NCI-H2227 treated with DMSO at 0.1 percent for 48 hours (cell line): ENCODE data around the gene SIAH1.
A peak's percentile ranks its signal among the peaks of the same experiment; 100 is the strongest.
"Not testable (repeated sequence)": the region's sequence is repeated elsewhere in the genome, so short reads cannot be mapped to it uniquely, and the experiment has no call there.

Source experiments
- DNase-seq: peaks from one replicate; lab custom pipeline; 2025; lab: John Stamatoyannopoulos, UW

The SIAH1 gene

DNA sequence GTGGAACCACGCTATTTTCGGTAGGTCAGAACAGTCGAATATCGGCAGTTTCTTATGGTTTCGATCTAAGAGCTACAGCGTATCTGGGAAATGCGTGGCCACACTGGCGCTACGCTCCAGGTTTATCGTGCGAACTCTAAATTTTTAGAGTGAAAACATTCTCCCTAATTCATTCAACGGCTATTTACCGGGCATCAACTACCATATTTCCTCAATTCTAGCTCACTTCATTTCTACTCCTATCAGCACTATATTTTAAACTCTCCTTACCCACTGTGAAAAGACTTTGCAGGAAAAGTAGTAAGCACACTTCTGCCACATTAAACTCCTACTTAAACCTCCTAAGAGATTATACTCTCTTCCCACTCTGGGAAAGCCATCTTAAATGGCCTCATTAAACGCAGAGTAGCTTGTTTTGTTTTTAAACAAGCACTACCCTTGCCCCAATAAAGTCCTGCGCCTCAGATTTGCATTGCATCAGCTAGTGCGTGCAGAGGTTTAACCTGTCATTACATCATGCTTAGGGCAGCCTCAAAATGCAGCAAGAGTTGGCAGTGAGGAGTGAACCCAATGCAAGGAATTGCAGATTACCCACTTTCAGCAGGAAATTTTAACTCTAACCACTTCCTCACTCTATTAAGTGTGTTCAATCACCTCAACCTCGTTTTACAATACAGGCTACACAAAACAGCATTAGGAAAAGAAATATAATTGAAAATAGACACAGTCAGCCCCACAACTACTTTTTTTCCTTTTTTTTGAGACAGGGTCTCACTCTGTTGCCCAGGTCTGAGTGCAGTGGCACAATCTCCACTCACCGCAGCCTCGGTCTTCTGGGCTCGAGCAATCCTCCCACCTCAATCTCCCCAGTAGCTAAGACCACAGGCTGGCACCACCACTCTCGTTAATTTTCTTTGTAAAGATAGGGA lies 18.8 kb downstream of the SIAH1 start:
- peak; percentile 71 for DNase-seq

DNA sequence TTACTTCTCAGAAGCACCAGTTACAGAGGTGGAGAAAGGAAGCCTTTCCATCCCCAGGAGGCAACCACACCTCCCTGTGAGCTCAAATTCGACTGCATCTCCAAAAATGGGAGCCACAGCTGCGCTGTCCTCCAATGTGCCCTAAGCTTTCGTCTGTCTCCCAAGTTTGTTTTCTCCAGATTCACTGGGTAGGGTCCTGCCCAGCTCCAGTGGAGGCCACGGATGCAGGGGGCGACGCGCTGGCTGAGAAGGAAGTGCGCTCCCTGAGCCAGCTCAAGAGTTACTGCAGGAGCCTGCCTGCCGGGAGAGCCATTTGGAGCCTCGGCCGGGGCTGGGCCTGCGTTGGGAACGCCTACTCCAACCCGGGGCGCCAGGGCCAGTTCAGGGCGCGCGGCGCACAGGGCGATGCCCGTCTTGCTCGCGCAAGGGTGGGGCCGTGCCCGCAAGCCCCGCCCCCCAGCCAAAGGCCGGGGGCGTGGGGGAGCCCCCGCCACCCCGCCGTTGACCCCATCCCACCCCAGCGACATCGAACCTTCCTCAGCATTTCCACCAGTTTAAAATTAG lies 19.5 kb downstream of the SIAH1 start:
- DNase-seq, result peak; percentile 76

DNA sequence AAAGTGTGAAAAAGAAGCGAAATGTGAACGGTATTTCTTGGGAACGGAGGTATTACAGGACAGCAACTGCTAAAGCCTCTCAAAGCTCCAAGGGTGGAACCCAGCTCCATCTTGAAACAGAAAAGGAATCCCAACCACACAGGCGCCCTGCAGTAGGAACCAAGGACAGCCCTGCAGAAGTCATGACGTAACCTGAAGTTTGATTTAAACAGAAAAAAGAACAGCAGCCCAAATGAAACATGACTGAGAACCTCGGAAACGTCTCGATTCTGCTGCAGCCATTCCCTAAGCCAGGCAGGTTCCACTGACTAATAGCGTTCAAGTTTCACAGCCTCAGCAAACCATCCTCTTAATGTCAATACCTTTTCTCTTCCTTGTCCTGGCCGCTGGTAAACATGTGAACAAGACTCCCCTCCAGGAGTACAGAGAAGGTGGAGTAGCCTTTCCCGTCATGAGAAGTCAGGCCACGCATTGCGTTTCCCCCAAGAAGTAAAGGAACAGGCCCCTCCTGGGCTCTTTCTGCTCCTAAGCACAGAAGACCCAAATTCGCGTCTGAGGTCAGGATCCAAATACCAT lies 20.1 kb downstream of the SIAH1 start:
- peak; percentile 28 for DNase-seq

DNA sequence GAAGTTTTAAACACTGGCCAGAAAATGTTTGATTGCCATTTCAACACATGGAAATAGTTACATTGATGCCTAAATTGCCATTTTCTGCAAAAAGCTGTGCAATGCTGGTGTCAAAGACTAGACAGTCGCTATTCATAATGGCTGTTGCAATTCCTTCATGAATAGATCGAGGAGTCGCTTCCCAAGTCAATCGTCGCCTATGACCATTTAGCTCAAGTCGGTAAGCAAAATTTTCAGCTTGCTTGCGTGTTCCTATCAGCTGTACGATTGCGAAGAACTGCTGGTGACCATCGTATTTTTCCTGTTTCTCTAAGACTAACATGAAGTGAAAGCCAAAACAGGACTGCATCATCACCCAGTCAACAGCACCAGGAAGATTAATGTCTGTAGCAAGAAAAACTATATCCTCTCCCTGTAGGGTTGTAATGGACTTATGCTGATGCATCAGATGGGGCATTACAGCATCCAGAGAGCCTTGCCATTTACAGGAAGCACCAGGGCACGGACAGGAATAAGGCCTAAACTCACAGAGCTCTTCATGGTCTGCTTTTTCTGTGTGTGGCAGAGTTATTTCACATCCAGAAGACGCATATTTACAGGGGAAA lies 23.6 kb downstream of the SIAH1 start:
- DNase-seq, result no peak

DNA sequence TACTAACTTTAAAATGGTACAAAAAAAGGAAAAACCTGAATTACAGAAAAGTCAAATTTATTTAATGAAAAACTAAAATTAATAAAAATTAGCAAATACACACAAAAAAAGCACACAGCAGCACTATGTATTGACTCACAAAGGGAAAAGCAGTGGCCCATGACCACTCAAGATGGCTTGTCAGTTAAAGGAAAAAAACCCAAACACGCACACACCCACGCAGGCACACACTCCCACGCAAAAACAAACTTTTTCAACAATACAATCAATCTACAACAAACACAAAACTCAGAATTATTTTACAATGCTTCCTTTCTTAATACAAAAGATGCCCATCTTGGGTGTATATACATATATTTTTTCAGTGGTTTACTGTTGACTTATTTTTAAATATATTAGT lies 24.2 kb downstream of the SIAH1 start:
- DNase-seq, result no peak

DNA sequence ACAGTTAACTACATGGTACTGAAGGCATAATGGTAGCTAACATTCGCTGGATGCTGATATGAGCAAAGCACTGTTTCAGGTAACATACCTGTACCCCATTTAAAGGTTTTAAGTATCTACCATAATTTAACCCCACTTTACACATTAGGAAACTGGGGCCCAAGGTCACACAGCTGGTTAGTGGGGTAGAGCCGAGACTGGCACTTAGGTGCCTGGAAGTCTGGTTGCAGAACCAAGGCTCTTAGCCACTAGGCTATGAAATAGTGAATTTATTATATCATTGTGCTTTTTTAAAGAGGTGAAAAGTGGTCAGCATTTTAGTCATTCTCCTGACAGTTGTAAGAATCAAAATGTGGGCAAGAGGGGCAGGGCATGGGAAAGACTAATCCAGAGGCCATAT lies 25.2 kb downstream of the SIAH1 start:
- peak; percentile 6 for DNase-seq

DNA sequence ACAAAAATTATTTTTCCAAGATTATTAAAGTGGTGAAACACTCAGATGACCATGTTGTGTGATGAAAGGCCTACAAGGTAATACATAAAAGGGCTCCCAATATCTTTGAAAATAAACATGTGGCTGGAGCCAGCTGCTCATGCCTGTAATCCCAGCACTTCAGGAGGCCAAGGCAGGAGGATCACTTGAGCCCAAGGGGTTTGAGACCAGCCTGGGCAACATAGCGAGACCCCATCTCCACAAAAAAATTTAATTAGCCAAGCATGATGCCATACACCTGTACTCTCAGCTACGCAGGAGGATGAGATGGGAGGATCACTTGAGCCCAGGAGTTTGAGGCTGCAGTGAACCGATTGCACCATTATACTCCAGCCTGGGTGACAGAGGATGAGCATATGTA lies 26.8 kb downstream of the SIAH1 start:
- DNase-seq, result no peak

DNA sequence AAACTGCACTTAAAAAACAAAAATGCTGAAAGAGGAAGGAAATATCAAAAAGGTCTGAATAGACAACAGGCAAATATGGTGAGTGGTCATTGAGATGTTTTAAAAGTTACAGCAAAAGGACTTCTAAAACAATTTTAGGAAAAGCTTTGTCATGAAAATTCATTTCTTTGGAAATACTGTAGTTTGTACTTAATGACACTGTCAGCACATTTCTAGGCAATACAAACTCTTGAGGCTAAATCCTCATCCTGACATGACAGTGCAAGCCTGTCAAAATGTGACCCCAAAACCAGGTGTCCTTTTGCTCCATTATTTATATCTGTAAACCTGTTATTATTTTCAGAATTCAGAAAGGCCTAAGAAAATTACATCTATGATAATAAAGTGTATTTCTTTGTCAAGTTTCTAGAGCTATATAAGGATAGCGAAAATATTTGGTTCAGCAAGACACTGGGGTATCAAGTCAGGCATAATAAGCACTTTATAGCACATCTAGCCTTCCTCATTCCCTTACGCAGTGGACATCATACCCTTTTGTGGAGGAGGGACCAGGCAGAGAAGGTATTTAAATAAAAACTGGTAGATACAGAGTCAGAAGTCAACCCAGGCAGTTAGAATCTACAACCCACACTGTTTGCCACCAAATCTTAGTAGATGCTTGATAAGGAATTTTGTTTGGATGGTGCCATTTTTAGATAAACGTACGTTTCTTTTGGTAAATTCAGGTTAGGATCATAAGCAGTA lies 28.4 kb downstream of the SIAH1 start:
- no peak for DNase-seq

DNA sequence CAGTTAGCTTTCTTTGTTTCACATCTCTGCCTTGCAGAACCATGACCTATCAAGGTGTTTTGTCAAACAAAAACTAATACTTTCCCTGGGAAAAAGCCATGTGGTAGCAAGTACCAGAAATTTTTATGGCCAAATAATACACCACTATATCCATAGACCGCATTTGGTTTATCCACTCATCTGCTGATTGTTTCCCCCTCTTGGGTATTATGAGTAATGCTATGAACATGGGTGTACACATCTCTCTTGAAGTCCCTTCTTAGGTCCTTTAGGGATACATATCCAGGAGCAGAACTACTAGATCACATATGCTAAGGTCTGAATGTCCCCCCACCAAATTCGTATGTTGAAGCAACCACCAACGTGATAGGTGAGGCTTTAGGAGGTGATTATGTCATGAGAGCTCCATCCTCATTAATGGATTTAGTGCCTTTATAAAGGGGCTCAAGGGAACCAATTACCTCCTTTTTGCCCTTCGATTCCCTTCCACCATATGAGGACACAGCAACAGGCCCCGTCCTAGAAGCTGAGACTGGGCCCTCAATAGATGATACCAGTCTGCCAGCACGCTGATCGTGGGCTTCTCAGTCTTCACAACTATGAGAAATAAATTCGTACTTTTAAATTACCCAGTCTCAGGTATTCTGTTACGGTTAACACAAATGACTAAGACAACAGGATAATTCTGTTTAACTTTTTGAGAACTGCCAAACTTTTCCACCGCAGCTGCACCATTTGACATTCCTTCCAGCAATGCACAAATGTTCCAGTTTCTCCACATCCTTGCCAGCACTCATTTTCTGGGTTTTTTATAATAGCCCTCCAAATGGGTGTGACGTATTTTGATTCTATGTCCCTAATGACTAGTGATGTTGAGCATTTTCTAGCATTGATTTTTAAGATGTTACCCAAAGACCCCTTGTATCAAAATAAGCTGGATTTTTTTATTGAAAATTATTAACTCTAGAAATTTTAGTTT lies 30.0 kb downstream of the SIAH1 start:
- DNase-seq, result no peak

DNA sequence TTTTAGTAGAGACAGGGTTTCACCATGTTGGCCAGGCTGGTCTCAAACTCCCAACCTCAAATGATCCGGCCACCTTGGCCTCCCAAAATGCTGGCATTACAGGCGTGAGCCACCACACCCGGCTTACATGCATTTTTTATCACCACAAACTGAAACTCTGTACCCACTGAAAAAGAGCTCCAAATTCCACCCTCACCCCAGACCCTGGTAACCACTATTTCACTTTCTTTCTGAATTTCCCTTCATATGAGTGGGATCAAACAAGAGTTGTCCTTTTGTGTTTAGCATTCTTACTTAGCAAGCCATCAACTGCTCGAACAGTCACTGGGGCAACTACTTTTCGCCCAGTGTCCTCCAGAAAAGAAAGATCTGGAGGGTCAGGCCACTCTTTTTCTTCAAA lies 30.8 kb downstream of the SIAH1 start:
- not testable (repeated sequence) for DNase-seq

DNA sequence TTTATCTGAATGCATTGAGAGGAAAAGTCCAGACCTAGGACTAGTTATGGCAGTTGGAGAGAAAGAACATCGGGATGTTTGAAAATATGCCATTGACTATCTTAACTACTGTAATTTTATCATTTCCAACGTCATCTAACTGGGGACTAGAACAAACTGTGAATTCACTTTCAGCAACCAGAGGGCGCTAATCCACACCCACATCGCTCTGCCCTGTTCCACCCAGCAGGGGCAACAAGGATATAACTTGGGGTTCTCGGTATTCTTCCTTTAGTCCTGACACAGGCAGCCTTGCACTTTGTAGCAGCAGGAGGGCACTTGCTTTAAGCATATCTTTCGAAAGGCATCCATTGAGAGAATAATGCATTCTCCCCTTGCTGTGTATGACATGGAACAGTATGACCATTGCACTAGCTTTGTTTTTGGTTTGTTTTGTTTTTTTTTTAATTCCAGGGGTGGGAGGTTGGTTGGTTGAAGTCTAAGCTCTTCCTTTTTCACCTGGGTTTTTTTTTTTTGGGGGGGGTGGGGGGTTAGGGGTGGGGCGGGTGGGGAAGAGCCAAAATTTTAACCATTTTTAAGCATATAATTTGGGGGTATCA lies 31.5 kb downstream of the SIAH1 start:
- DNase-seq, result peak; percentile 20

DNA sequence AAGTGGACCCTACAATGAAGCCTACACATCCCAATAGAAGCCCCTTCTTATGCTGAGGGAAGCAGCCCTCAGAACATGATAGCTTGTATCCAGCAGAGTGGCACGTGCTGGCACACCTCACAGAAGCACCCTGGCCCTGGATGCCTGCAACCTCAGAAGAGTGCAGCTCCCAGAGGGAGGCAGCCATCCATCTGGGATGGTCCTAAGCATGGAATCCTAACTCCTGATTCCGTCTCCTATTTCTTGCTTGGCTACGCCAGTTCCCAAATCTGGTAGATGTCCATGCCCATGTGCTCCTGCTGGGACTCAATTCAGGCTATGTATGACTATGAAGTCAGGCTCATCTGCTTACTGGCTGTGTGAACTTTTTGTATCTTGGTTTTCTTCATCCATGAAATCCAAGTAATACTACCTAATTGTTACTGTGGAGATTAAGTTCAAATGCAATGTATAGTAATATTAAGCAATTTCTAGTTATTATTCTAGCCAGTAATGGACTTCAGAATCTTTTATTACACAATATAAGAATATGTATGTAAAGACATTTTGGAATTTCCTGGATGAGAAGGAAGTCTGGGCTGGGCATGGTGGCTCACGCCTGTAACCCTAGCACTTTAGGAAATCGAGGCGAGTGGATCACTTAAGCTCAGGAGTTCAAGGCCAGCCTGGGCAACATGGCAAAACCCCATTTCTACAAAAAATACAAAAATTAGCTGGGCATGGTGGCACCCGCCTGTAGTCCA lies 32.4 kb downstream of the SIAH1 start:
- DNase-seq, result no peak

DNA sequence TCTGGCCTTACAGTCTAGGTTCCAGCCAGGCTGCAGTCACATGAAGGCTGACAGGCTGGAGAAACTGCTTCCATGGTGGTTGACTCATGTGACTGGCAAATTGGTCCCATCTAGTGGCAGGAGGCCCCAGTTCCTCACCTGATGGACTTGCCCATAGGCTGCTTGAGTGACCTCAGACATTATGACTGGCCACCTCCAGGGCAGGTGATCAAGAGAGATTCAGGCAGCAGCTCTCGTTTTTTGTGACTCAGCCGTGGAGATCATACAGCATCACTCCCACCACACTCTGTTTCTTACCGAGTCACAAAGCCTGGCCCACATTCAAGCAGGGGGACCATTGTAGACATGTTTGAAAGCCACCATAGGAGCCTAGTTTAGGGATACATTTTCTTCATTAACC lies 34.5 kb downstream of the SIAH1 start:
- no peak for DNase-seq

DNA sequence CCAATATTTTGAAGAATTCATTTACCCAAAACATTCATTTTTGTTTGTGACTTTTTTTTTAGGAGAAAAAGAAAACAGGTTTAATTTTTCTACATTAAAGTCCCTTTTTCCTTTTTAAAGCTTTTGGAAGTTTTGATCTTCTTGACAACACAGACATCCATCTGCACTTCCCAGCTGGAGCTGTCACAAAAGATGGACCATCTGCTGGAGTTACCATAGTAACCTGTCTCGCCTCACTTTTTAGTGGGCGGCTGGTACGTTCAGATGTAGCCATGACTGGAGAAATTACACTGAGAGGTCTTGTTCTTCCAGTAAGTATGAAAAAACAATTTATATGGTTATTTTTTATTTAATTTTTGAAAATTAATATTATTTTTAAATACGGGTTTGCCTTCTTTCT lies 37.2 kb downstream of the SIAH1 start:
- DNase-seq, result peak; percentile 24

DNA sequence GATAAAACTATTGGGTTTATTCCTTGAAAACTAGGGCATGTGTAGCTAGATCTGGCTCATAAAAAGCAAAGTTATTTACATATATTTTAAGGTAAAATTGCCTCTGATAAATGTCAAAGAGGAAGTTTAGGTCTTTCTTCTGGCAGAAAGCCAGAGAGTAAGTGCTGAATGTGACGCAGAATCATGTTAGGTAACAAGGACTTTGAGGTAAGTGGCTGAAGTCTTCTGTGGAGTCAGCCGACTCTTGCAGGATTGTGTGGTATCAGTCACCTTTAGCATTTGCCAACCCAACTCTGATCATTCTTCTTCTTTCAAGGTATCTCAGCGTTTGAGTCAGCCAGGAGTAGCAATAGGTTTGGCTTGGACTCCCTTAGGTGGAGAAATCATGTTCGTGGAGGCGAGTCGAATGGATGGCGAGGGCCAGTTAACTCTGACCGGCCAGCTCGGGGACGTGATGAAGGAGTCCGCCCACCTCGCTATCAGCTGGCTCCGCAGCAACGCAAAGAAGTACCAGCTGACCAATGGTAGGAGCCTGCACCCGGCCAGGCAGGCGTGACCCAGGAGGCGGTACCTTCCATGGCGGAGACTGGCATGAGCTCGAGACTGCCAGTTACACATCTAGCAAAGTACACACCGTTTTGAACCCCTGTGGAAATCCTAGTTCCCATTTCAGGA lies 37.9 kb downstream of the SIAH1 start:
- DNase-seq, result peak; percentile 60

DNA sequence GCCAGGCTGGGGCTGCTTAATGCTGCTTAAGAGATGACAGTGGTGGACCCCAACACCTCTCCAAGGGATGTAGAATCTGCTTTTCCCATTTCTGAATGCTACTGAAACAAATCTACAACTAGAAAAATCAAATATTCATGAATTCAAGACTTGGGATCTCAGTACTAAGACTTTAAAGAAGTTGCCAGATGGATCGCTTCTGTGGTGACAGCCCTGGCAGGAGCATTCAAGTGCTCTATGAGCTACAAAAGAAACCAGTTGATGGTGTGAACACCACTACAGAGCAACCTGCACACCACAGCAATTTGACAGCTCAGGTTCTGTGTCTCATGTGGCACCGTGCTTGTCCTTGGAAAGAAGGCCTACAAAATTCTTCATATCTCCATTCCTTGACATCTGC lies 42.6 kb downstream of the SIAH1 start:
- no peak for DNase-seq

DNA sequence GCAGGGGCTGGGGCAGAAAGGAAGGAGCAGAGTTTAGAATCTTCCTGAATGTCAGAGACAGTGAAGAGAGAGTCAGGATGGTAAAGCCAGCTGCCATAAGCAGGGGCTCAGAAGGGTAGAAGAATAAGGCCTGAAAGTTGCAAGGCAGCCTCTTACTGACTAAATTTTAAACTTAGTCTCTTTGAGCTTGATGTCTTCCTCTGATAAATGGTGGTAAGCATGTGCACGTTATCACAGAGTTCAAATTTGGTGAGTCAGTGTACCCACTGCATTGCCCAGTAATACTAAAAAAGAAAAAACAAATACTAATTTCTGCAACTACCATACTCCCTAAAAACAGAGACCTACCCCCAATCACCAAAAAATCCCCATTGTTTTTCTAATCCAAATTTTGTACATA lies 45.2 kb downstream of the SIAH1 start:
- DNase-seq, result no peak

DNA sequence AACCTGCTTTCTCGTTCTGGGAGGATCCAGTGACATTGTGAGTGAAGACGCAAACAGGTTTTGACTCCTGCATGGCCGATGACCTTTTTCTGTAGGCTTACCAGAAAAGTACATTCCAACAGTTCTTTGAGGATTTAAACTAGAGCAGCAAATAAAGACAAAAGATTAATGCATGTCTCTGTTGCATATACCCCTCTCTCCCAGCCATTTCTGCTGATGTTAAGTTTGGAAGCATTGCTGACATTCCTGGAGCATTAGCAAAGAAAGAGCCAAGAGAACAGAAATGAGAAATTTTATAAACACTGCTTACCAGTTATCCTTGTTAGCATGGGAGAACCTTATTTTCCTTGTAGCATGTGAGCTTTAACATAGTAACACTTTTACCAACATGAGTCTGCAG lies 49.3 kb downstream of the SIAH1 start:
- no peak for DNase-seq

DNA sequence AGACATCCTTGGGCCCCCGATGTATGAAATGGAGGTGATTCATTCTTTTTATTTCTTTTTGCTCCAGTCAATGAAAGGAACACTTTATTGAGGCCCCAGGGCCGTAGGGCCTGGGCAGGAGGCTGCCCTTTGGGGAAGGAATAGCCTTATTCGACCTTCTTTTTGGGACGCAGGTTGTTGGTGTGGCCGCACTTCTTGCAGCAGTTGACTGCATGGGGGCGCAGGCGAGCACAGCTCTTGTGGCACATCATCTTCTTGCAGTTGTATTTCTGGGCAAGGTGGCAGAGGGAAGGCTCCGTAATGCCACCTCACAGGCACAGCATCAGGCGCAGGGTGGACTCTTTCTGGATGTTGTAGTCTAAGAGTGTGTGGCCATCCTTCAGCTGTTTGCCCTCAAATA lies 50.9 kb downstream of the SIAH1 start:
- no peak for DNase-seq
